Kidney tubule cell (primary cell): ENCODE measurements around the gene KRT5.

Experiments used
- DNase-seq: peaks from one replicate; pipeline ENCODE4 v3.0.0-alpha.2; 2018; ENCODE audit warnings: low spot score

The KRT5 gene

DNA sequence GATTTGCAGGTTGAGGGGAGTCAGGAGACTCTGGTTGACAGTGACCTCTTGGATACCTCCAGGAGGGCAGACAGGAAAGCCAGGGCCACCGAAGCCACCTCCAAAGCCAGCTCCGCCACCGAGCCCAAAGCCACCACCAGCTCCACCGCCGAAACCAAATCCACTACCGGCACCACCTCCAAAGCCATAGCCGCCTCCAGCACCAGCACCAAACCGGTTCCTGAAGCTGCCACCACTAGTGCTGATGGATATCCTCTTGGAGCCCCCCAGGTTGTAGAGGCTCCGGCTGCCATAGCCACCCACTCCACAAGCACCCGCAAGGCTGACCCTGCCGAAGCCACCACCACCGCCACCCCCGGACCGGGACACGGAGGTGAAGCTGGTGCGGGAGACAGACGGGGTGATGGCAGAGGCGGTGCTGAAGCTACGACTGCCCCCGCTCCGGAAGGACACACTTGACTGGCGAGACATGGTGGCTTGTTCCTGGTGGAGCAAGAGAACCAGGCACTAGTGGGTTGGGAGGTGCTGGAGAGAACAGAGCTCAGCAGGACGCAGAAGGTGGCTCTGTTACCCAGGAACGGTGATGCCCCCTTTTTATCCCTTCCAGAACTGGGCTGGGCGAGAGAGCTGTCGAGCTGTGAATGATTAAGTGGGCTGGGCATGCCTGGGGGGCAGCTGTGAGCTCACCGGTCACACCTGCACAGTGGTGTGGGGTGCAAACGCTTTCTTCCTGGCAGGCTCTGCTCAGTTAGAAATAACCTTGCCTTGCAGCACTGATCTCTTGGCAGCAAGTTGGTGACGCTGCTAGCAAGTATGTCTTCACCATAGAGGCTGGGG lies at the start of gene KRT5:
KRT5 (minus strand) TSS at position 569 of the 837 bp plus-strand sequence; CDS start at position 471, 98 bp downstream.
- no peak for DNase-seq

DNA sequence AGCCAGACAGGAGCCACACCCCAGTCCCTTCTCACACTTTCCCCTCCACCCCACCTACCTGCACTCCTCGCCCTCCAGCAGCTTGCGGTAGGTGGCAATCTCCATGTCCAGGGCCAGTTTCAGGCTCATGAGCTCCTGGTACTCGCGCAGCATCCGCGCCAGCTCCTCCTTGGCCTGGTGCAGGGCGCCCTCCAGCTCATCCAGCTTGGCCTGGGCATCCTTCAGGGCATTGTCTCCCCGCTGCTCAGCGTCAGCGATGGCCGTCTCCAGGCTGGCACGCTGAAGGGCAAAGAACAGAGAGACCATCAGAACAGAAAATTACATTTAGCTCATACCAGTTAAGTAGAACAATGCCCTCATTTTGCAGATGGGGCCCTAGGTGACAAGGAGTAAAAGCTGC lies 47.9 kb upstream of the KRT5 start:
- DNase-seq: no peak

DNA sequence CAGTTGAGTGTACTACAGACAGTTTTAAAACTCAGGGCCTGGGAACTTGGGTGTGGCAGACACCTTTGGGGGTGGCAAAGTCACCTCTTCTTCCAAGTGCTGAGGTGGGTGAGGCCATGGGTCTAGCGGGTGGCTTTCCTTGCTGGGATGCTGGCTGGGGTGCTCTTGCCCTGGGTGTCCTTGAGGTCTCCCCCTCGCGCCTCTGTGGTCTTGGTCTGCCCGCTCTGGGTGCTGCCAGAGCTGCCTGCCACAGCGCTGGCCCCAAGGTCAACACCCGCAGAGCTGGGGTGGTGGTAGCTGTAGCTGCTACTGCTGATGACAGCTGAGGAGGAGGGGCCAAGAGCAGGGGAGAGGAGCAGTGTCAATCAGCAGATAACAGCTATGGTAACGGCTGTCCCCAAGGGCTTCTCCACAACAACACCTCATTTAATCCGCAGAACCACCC lies 46.7 kb upstream of the KRT5 start:
- DNase-seq: no peak

DNA sequence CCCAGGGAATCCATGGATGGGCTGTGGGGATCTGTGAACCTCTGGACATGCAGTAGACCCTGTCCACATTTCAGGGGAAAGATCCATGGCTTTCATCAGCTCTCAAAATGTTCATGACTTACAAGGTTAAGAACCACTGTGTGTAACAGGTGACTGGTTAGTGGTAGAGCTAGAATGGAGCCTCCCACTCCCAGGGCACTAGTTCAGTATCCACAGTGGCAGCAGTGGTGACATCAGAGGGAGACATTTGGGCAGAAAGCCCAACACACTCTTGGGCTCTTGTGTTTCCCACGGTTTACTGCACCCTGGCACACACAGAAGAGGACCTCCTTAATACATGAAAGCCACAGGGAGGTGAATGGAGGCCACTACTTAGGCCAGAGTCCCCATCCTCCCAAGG lies 44.4 kb upstream of the KRT5 start:
- no peak for DNase-seq

DNA sequence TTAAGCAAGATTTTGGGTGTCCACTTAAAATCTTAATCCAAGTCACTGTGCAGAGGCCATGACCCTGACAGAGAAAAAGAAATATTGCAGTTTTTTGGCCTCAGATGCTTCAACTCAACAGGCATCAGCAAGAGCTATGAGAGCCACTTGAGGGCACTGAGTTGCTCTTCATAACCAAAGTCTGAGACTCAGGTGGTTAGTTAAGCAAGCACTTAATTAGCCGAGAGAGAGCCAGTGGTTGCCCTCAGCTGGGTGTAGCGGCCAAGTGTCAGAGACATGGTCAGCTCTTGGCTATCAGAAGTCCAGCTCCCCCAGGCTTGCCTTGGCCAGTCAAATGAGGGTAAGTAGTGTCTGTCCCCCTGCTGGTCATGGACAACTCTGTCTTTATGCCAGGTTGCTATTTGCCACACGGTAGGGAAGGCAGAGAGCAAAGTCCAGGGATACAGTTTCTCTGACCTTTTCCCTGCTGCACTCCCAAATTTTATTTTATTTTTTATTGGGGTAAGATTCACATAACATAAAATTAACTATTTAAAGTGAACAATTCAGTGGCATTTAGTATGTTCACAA lies 41.8 kb upstream of the KRT5 start:
- peak; percentile 21 for DNase-seq

DNA sequence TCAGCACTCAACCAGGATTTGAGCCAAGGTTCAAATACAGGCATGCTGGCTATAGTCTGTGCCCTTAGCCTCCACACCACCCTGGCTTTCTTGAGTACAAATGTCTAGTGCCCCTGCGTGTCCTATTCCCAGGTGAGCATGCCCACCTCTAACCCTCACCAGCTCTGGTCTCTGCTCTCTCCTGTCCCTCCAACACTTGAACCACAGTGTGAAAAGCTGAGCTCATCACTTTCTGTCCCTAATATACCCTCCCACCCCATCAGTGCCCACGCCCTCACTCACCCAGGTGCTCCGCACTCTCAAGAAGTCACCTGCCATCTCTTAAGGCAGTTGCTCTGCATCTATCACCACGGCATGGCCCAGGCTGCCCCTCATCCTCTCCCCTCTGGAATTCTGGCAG lies 39.8 kb upstream of the KRT5 start:
- no peak for DNase-seq

DNA sequence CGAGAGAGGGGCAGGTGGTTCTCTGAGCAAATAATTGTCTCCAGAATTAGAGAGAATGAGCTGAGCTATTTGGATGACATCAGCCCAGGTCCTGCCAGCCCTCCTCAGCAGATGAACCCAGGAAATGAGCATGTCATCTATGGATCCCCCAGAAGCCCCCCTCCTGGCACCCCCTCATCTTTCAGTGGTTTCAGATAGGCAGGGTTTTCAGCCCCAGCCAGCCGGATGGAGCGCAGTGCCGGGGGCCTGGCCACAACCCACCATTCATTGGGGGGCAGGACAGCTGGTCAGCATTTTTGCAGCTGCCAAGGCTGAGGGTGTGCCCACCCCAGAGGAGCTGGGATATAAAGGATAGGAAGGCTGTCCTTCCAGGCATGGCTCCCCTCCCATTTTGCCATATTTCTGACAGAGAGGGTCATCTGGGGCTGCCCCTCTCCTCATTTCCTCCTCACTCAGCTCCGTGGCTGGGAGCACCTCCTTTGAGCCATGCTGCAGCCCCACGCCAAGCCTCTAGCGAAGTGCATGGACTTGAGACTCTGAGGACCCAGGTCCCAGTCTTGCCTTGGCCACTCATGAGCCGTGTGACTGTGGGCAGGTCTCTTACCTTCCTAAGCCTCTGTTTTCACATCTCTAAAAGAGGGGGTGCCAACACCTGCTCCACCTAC lies 38.7 kb upstream of the KRT5 start:
- DNase-seq: no peak

DNA sequence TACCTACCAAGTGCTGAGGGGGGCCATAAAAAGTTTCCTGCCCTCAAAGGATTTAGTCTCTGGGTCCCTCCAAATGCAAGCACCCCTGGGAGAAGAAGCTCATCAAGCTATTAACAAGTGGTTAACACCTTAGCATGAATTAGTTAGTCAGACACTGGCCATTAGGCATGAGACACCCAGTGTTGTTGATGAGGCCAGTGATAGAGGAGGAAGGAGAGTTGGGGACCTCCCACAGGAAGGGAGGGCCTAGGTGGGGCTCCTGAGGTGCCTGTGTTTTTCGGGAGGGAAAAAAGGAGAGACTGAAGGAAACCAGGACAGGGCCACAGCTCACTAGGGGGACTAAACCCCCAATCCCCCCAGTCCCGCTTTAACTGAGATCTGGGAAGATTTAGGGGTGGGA lies 37.3 kb upstream of the KRT5 start:
- DNase-seq: no peak

DNA sequence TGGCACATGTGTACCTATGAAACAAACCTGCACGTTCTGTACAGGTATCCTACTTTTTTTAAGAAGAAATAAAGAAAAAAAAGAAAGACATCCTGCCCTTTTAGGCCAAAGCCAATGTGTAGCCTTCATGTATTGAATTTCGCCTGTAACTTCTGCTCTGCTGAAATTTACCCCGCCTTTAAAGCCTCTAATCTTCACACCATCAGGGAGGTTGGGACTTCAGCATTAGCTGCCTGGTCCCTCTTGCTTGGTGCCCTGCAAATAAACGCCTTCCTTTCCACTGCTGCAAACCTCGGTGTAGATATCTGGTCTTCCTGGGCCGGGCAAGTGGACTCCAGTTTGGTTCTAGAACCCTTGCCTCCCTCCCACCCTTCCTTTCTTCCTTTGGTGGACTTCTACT lies 35.4 kb upstream of the KRT5 start:
- DNase-seq: no peak

DNA sequence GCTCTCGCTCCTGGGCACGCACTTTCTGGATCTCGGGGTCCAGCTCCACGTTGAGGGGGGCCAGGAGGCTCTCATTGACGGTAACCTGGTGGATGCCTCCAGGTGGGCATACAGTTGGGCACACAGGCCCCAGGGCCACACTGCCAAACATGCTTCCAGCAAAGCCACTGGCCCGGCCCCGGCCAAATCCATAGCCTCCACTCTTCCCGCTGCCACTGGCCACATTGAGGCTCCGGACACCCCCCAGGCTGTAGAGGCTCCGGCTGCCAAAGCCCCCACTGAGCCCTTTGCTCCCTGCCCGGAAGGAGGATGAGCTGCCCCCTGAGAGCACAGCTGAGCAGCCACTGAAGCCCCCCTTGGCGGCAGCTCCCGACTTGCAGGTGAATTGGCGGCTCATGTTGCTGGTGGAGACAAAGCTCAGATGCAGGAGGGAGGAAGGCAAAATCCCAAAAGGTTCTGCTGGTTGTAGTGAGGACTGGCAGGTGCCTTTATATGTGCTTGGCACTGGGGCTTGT lies 32.5 kb upstream of the KRT5 start, which contains the start of gene KRT71:
KRT71 (minus strand) TSS at position 465 of the 515 bp plus-strand sequence; CDS start at position 397, 68 bp downstream.
- DNase-seq: no peak

DNA sequence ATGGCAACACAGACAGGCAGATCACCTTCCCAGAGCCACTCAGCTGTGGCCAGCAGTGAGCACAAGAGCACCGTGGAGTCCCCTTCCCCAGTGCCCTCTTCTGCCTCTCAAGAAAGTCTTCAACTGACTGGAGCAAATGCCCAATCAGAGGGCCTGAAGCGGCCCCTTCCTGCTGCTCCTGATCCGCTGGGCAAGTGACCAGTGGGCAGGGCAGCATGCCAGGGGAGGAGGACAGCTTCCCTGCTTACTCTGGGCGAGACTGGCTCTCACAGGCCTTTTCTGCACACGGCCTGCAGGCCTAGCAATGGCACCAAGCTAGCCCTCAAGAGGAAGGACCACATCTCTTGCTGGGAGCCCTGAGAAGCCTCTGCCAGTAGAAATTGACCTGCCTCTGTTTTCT lies 31.9 kb upstream of the KRT5 start:
- DNase-seq: no peak

DNA sequence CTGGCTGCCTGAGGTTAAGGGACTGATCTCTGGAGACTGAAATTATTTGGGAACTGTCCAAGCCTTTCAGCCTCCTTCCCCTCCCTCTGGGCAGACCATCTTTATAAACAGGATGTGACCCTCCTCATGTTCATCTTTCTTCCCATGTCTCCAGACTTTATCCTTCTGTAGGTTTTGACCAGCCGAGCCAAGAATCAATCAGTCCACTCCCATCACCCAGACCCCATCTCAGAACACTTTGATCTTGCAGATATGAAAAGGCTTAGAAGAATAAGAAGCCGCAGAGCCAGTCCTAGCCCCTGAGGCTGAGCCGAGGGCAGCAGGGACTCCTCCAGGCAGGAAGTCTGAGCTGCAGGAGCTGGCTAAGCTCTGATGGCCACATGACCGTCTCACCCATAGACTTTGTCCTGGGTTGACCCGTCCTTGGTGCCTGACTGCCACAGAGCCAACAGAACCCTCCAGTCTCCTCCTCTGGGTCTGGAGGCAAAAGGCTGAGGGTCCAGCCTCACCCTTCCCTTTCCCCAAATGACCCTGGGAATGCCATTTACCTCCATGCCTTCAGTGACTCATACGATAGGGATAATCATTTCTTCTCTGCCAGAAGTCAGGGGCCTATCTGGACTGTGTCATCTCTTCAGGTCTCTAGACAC lies 31.1 kb upstream of the KRT5 start:
- DNase-seq: no peak

DNA sequence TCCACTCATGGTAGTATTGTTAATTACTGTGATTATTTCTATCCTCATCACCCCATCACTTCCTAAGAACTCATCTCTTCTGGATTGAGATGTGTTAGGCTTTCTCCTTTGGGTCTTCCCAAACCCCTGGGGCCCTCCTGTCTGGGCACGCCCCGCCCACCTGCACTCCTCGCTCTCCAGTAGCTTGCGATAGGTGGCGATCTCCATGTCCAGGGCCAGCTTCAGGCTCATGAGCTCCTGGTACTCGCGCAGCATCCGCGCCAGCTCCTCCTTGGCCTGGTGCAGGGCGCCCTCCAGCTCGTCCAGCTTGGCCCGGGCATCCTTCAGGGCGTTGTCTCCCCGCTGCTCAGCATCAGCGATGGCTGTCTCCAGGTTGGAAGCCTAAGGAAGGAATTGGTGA lies 25.9 kb upstream of the KRT5 start:
- no peak for DNase-seq

DNA sequence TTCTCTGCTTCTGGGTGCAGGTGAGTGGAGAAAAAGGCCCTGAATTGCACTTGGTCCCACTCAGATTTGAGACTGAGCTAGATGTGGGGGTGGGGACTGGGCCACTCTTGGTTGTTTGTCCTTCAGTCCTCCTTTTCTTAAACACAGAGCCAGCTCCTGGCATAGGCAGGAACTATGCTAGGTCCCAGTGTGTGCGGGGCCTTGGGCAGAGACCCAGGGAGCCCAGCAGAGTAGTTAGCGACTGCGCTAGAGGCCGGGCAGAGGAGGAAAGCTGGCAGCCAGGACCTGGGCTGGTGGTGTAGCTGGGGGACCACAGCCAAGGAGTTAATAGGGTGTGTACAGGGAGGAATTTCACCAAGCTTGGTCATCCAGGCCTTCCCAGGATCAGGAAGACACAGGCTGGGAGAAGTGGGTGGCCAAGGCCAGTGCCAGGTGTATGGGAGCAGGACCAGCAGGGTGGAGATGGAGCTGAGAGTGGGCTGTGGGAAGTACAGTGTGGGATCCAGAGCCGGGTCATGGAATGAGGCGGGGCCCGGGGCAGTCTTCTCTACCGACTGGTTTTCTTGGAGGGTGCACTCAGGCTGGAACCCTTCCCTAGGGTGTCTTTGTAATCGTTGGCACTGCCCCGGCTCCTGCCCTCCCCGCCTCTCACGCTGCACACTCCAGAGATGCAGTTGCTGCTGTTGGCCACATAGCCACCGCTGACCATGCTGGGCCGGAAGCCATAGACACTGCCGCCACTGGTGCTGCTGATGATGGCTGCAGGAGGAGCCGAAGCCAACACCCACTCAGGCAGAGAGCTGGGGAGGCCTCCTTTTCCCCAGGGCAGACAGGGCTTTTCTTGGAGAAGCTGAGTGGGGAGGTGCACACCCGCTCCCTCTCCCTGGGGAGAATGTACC lies 24.0 kb upstream of the KRT5 start:
- DNase-seq: no peak

DNA sequence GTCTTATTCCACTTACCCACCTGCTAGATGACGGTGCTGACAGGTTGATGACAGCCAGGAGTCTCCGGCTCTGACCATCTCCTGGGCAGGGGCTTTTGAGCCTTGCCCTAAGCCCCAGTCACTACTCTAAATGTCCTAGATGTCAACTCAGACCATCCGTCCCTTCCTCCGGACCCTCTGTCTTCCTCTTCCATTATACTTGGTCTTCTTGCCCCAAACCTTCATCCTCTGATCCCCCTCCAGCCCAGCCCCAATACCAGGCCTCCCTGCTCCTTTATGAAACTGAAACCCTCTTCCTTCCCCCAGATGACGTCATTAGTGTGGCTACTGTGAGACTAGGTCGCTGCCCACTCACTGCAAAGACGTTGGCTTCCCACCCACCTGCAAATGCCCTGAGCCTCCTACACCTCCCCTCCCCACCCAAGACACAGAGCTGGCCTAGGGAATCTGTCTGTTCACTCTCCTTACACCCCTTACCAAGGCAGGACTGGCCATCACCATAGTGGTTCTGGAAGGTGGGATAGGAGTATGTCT lies 22.7 kb upstream of the KRT5 start:
- DNase-seq: no peak

DNA sequence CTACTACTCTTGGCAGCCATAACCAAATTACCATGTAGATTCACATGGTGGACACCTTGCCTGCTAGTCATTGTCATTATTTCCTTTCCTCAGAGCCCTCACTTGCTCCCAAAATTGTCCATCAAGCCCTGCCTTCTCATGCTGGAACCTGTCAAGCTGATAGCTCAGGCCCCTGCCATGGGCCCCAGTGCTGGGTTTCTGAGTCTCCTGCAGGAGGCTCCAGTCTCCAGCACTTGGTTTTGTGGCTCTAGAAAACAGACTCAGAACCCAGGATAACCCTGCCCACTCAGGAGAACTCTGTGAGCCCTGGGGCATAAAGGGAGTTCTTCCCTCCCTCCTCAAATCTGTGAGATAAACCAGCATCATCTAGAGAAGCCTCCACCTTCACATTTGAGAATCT lies 22.0 kb upstream of the KRT5 start:
- no peak for DNase-seq

DNA sequence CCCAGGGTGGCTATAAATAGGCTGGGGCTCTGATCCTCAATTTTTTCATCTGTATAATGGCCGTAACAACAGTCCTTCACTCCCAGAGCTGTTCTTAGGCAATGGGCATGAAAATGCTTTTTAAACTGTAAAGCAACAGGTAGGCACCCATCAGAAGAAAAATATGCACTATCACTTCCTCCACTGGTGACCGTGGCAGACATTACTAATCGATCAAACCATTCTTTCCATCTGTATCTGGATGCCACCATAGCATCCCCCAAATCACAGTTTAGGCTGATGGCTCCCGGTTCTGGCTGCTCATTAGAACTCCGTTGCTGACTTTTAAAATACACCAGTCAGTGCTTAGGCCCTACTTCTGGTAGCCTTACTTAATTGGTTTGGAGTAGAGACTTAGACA lies 21.5 kb upstream of the KRT5 start:
- DNase-seq: no peak

DNA sequence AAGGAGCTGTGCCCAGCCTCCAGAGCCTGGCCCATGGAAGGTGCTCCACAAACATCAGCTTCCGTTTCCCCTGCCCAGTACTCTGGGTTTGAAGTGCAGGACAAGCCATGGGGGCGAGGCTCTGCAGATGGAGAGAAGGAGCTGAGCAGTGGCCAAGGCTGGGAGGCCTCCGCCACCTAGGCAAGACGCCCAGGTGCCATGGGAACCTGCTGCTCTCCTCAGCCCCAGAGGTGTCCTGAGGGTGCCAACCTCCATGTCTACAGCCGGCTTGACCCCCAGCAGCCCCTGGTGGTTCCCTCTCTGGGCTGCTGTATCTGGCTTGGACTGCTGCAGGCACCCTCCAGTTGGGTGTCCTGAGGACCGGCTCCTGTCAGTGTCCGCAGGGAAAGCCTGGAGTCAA lies 20.3 kb upstream of the KRT5 start:
- no peak for DNase-seq

DNA sequence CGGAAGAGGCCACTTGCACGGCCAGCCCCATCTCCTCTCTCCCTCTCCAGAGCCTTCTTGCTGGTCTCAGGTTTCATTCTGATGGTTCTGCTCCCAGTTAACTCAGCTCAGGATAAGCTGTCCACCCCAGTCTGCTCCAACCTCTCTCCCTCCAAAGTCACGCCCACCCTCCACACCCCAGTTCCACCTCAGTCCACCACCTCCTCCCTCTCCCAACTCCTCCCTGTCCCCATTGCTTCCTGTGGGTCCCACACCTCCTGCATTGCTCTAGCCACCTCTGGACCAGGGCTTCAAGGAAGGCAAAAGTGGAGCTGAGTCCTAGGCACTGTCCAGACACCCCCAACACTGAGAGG lies 19.6 kb upstream of the KRT5 start:
- DNase-seq: no peak

DNA sequence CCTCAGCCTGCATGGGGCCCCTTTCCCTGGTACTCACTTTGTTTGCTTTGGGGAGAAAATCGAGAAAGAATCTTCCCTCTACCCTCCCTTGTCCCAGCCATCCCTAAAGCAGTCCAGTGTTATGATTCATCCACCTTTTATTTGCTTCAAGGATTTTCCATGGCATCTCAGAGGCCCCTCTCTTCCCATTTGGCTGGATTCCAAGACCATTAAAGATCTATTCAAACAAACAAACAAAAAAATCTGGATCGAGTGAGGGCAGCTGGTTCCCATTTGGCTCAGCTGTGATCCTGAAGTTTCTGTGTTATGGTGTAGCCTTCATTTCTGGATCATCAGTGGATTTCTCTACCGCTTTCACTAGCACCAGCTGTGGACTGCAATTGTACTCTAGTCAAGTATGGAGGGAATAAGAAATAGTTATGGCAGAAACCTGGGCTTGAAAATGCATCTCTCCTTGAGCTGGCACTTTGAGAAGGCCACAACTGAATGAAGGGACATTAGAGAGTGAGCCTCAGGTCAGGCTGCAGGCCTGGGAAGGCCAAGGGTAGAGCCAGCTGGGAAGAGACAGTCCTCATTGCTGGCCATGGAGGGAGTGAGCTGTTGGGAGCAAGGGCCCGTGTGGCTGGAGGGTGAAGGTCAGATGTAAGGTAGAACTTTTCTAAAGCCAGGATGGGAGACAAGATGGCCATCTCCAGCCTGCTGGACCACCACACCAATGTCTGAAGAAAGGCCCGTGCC lies 19.1 kb upstream of the KRT5 start:
- DNase-seq: peak; percentile 61
